Activated gamma-delta T cell treated with Interleukin-2 at 50 U/mL for 16 hours (primary cell): ENCODE results near the gene MRGPRX4.
"Not testable (repeated sequence)": the region's sequence is repeated elsewhere in the genome, so short reads cannot be mapped to it uniquely, and the experiment has no call there.

Experiments
- DNase-seq: peaks from one replicate; pipeline ENCODE4 v3.0.0-alpha.2; 2020

Gene MRGPRX4

GRCh38 chr11:18172666-18173065 lies at the start of gene MRGPRX4:
Gene MRGPRX4, plus strand, starts transcription at chr11:18172837. Its CDS starts 420 bp downstream, at chr11:18173257.
- no peak for DNase-seq

DNA sequence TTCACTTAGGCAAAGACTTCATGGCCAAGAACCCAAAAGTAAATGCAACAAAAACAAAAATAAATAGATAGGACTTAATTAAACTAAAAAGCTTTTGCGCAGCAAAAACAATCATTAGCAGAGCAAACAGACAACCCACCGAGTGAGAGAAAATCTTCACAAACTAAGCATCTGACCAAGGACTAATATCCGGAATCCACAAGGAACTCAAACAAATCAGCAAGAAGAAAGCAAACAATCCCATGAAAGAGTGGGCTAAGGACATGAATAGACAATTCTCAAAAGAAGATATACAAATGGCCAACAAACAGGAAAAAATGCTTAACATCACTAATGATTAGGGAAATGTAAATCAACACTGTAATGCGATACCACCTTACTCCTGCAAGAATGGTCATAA lies 41.5 kb upstream of the MRGPRX4 start:
- not testable (repeated sequence) for DNase-seq

- no peak for DNase-seq
Observed at GRCh38 chr11:18132341-18132740, 40.3 kb upstream of the MRGPRX4 start, which contains the start of gene MRGPRX3. Gene MRGPRX3, plus strand, starts transcription at chr11:18132571. Its CDS starts 4,632 bp downstream, at chr11:18137203.

DNA sequence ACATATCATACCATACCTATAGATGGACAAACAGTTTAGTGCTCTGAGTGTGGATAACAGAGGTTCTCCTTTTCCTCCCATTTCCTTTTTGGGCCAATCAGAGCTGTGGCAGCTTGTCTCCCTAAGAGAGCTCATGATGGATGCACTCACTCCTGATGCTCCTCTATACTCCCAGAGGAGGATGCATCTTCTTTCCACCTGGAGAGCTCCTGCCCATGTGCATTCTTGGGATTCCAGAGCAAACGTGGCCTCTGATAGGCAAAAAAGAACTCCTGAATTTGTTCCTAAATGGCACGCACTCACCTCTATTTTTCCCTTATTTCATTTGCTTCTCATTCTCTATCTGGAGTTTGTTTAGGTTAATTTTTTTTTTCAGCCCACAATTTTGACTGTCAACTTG lies 37.3 kb upstream of the MRGPRX4 start:
- DNase-seq: no peak

DNA sequence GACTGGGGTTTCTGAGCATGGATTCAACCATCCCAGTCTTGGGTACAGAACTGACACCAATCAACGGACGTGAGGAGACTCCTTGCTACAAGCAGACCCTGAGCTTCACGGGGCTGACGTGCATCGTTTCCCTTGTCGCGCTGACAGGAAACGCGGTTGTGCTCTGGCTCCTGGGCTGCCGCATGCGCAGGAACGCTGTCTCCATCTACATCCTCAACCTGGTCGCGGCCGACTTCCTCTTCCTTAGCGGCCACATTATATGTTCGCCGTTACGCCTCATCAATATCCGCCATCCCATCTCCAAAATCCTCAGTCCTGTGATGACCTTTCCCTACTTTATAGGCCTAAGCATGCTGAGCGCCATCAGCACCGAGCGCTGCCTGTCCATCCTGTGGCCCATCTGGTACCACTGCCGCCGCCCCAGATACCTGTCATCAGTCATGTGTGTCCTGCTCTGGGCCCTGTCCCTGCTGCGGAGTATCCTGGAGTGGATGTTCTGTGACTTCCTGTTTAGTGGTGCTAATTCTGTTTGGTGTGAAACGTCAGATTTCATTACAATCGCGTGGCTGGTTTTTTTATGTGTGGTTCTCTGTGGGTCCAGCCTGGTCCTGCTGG lies 35.3 kb upstream of the MRGPRX4 start:
- no peak for DNase-seq

DNA sequence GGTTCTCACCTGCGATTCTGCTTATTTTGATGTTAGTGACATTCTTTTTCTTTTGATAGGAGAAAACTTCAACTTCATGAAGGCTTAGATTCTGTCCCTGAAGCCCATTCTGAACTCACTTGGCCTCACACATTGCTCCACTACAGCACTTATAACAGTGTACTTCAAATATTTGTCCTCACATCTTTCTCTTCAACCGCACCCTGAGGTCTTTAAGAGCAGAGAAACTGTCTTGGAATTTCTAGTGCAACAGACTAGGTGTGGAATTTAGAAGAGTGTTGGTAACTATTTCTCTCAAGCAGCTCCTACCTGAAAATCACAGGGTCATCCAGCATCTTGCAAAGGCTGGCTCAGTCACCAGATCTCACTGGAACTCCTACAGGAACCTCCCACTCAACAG lies 32.5 kb upstream of the MRGPRX4 start:
- no peak for DNase-seq

- no peak for DNase-seq
Observed at GRCh38 chr11:18144243-18144642, 28.4 kb upstream of the MRGPRX4 start.

DNA sequence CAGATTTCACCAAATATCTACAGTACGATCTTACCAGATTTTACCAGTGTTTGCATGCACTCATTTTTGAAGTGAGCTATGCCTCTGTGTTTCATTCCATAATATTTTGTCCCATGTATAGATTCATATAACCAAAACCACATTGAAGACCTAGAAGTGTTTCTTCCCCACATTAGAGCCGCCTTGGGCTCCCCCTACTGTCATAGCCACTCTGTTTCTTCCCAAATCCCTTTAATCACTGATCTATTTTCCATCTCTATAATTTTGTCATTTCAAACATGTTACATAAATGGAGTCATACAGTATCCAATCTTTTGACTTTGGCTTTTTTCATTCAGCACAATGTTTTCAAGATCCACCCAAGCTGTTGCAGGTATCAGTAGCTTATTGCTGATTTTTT lies 27.6 kb upstream of the MRGPRX4 start:
- no peak for DNase-seq

DNA sequence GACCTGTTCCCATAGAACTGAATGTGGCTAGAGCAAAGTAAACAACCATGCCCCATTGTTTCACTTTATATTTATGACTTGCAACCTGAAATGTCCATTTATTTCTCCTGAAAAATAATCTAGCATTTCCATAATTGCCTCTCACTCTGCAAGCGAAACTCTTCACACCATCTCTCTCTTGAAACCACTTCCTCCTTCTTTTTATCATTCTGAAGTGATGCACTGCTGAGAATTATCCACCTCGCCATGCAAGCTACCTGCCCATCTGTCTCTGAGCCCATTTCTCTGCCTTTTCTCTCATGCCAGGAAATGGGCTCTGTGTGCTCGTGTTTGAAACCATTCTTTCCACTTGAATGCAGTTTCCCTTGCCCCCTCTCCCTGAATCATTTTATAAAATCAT lies 26.8 kb upstream of the MRGPRX4 start:
- DNase-seq: no peak

GRCh38 chr11:18151581-18151980 lies 21.1 kb upstream of the MRGPRX4 start:
- DNase-seq: no peak

- DNase-seq: no peak
Observed at GRCh38 chr11:18168372-18168771, 4.3 kb upstream of the MRGPRX4 start.

- DNase-seq: no peak
Observed at GRCh38 chr11:18171377-18172000, 1.1 kb upstream of the MRGPRX4 start.

GRCh38 chr11:18173225-18173866 lies 709 bp downstream of the MRGPRX4 start:
- no peak for DNase-seq

GRCh38 chr11:18188796-18189195 lies 16.2 kb downstream of the MRGPRX4 start:
- DNase-seq: no peak

DNA sequence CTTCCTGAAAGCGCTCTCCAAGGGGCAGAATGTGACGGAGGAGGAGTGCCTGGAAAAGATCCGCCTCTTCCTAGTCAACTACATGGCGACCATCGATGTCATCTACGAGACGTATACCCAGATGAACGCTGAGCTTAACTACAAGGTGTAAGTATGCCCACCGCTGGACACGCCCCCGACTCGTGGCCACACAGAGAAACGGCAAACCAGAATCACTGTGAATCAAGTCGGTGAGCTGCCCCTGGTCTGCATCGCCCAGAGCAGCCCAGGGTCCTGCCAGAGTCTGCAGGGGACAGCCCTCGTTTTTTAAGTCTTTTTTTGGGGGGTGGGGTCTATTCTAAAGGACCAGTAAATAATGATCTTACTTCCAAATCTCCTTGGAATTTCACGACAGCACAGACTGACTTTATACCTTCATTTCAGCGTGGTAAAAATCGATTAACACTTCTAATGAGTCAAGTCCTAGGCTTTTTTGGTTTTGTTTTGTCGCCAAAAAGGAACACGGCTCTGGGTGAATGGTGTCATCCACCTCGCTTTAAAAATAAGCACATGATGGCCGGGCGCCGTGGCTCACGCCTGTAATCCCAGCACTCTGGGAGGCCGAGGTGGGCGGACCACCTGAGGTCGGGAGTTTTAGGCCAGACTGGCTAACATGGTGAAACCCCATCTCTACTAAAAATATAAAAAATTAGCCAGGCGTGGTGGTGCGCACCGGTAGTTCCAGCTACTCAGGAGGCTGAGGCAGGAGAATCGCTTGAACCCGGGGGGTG lies 17.0 kb downstream of the MRGPRX4 start:
- DNase-seq: not testable (repeated sequence)

- DNase-seq: no peak
Observed at GRCh38 chr11:18191376-18191775, 18.7 kb downstream of the MRGPRX4 start.

DNA sequence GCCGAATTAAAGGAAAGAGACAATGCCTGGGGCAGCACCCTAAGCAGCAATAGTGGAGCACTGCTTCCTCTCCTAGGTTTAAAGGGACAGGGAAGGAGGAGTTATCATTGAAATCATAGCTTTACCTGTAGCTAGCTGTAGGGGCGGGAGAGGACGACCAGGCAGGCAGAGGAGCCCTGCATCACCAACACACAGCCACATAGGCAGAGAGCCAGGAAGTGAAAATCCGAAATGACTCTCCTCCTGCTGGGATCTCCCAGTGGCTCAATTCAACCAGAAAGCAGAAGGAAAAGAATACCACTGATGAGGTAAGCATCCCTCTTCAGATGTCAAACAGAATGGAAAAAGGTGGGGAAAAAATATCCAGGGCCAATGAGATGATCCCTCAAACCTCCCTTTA lies 20.4 kb downstream of the MRGPRX4 start:
- no peak for DNase-seq

DNA sequence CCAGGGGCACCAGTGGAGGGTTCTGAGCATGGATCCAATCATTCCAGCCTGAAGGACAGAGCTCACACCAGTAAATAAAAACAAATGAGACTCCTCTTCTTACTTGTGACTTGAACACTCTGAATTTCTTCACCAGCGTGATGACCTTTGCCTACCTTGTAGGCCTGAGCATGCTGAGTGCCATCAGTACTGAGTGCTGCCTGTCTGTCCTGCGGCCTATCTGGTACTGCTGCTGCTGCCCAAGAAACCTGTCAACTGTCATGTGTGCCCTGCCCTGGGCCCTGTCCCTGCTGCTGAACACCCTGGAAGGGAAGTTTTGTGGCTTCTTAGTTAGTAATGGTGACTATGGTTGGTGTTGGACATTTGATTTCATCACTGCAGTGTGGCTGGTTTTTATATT lies 23.9 kb downstream of the MRGPRX4 start:
- DNase-seq: no peak

DNA sequence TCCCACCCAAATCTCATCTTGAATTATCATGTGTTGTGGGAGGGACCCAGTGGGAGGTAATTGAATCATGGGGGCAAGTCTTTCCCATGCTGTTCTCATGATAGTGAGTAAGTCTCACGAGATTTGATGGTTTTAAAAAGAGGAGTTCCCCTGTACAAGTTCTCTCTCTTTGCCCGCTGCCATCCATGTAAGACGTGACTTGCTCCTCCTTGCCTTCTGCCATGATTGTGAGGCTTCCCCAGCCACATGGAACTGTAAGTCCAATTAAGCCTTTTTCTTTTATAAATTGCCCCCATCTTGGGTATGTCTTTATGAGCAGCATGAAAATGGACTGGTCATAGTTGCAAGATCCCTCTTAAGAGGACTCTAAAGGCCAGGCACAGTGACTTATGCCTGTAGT lies 25.1 kb downstream of the MRGPRX4 start:
- DNase-seq: not testable (repeated sequence)

DNA sequence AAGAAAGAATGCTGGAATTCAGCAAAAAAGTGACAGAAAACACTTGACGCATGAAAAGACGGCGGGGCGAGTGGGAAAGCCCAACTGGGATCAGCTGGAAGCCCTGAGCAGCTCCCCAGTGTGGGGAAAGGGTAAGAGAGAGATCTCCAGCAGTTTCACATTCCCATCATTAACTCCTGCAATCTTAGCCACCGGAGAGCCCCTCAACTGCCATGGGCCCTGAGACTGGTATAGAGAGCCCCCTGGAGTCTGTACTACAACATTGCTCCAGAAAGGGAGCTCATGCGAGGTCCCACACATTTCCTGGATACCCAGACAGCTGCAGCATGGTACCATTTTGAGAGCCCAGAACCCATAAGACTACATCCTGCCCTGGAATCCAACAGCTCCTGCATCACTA lies 31.1 kb downstream of the MRGPRX4 start:
- DNase-seq: no peak

DNA sequence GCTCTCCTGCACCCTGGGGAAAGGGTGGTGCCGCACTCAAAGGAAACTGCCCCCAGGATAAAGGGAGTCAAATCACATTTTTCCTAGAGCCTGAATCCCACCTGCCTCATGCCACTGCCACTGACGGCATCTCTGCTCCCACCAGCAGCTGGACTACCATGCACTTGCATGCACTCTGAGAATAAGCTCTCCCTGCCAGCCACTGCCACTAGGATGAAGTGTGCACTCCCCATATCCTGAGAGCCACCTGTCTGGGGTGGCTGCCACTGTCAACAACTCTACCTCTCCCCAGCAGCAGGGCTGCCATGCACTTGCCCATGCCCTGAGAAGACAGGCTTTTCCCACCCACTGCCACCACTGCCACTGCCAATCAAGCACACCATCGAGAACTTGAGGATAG lies 31.6 kb downstream of the MRGPRX4 start:
- no peak for DNase-seq

- DNase-seq: no peak
Observed at GRCh38 chr11:18204771-18205170, 32.1 kb downstream of the MRGPRX4 start.

DNA sequence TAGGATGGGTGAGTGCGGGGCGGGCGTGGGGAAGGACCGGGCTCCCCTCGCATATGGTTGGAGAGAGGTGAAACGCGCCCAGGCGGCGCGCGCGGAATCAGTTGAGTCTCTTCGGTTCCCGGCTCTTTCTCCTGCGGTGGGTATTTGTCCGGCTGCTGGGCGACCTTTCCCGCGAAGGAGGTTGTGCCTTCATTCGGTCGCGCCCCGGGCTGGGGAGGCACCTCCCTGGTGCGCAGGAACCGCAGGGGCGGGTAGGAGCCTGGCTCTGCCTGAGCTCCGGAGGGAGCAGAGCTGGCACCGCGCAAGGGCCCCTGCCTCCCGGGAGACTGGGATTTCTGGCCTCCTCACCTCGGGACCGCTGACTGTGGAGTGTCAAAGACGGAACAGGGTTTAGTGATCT lies 36.4 kb downstream of the MRGPRX4 start:
- DNase-seq: no peak
